HG03159 (cell line): ENCODE data around the gene RORC.
"Not testable (repeated sequence)": the region's sequence is repeated elsewhere in the genome, so short reads cannot be mapped to it uniquely, and the experiment has no call there.

Source experiments
- ATAC-seq: cut with Tn5 transposase; IDR thresholded peaks from one replicate; pipeline ENCODE4 v1.9.1; 2021; ENCODE audit warnings: mild to moderate bottlenecking, moderate library complexity; ENCODE audit not compliant: unreplicated experiment

Gene RORC

GRCh38 chr1:151831605-151832004 is at the start of gene RORC:
RORC (minus strand) TSS chr1:151831802; CDS start chr1:151831764, 38 bp downstream.
- ATAC-seq, result no peak

- no peak for ATAC-seq
These were observed 44.0 kb upstream of the RORC start for GRCh38 chr1:151875419-151876097.

GRCh38 chr1:151872776-151873175 is 41.2 kb upstream of the RORC start:
- ATAC-seq, result not testable (repeated sequence)

GRCh38 chr1:151871284-151872030 is 39.9 kb upstream of the RORC start:
- no peak for ATAC-seq

GRCh38 chr1:151868486-151868885 is 36.9 kb upstream of the RORC start:
- no peak for ATAC-seq

- no peak for ATAC-seq
These were observed 36.3 kb upstream of the RORC start for GRCh38 chr1:151867765-151868411.

GRCh38 chr1:151867321-151867720 is 35.7 kb upstream of the RORC start:
- ATAC-seq, result no peak

GRCh38 chr1:151864411-151864810 is 32.8 kb upstream of the RORC start:
- no peak for ATAC-seq

- ATAC-seq, result no peak
These were observed 31.0 kb upstream of the RORC start for GRCh38 chr1:151862604-151863003.

GRCh38 chr1:151860504-151861187 is 29.0 kb upstream of the RORC start:
- ATAC-seq, result no peak

GRCh38 chr1:151859891-151860293 is 28.3 kb upstream of the RORC start:
- no peak for ATAC-seq

GRCh38 chr1:151858886-151859665 is 27.5 kb upstream of the RORC start:
- ATAC-seq, result no peak

- no peak for ATAC-seq
These were observed 26.6 kb upstream of the RORC start for GRCh38 chr1:151858030-151858746.

- no peak for ATAC-seq
These were observed 24.3 kb upstream of the RORC start for GRCh38 chr1:151855933-151856332.

GRCh38 chr1:151855516-151855915 is 23.9 kb upstream of the RORC start:
- ATAC-seq, result not testable (repeated sequence)

- ATAC-seq, result no peak
These were observed 23.1 kb upstream of the RORC start for GRCh38 chr1:151854658-151855057.

GRCh38 chr1:151853411-151853943 is 21.9 kb upstream of the RORC start, which contains the start of gene THEM5:
THEM5 (minus strand) TSS chr1:151853712; CDS start chr1:151853565, 147 bp downstream.
- ATAC-seq, result no peak

GRCh38 chr1:151852733-151853132 is 21.1 kb upstream of the RORC start:
- ATAC-seq, result no peak

GRCh38 chr1:151851886-151852285 is 20.3 kb upstream of the RORC start:
- ATAC-seq, result no peak
